ENCODE measurements around the gene THBS4.

The THBS4 gene

DNA sequence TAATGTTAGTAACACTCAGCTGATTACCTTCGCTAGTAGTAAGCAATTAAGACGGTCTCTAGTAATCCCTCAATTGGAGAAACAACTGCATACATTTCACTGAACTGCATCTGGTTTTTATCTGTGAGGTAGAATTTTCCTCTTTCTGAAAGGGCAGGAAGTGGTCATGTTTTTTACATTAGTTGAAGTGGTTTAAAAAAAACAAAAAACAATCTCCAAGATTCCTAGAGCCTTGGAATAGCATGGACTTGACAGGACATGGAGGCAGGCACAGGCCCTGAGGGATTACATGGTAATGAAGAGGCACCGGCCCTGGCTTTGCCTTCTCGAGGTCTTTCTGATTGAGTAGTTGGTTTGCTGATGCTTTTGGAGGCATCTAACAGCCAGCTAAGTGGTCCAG, 25.8 kb downstream of the THBS4 start:
- Histone ChIP-seq H4K8ac (ENCODE audit: low read depth, low read length) (no peak overlapping the region), H3K27ac (ENCODE audit: low read depth, low read length) (no peak overlapping the region), H3K36me3 (ENCODE audit: control insufficient read depth in 1 of 2, insufficient read depth in 2 of 2, low read length in 2 of 2) (no peaks in the 10 kb centered on the region), H3K9me3 (ENCODE audit: insufficient read depth, low read depth, low read length) (no peaks in the 10 kb centered on the region), H3K9ac (ENCODE audit: low read length) (no peak overlapping the region), H3K4me2 (ENCODE audit: low read length) (no peak overlapping the region), H3K14ac (ENCODE audit: low read length) (no peak overlapping the region), H3K27me3 (ENCODE audit: insufficient read depth, low read length) (no peaks in the 10 kb centered on the region), H3K79me1 (ENCODE audit: low read length) (no peaks in the 10 kb centered on the region), H3K4me1 (ENCODE audit: control insufficient read depth in 1 of 2, insufficient read depth in 2 of 2, low read length in 2 of 2) (peaks cover 0 to 4% of the 10 kb centered on the region in 2 experiments), H2BK5ac (ENCODE audit: low read depth, low read length, poor library complexity) (no peak overlapping the region), H3K23ac (ENCODE audit: low read length) (no peak overlapping the region), H2BK120ac (ENCODE audit: insufficient read depth, low read length, poor library complexity) (no peak overlapping the region), H4K91ac (ENCODE audit: low read depth, low read length) (no peak overlapping the region), H4K12ac (ENCODE audit: low read depth, low read length) (no peak overlapping the region), H3K79me2 (ENCODE audit: control insufficient read depth, insufficient read depth, low read length, poor library complexity) (no peaks in the 10 kb centered on the region), H3K4ac (ENCODE audit: low read depth, low read length) (no peak overlapping the region), H2AK5ac (ENCODE audit: low read length) (no peak overlapping the region), H2BK12ac (ENCODE audit: low read length) (no peak overlapping the region), H3K18ac (ENCODE audit: low read length) (no peak overlapping the region), H3K4me3 (ENCODE audit: low read depth, low read length) (no peak overlapping the region), H2AFZ (ENCODE audit: insufficient read depth, low read length, poor library complexity) (no peak overlapping the region)
- no CpG with 5 or more reads among the region's 4 CpGs for WGBS (ENCODE audit: extremely low coverage, insufficient coverage, insufficient read length)
- no peak for DNase-seq

DNA sequence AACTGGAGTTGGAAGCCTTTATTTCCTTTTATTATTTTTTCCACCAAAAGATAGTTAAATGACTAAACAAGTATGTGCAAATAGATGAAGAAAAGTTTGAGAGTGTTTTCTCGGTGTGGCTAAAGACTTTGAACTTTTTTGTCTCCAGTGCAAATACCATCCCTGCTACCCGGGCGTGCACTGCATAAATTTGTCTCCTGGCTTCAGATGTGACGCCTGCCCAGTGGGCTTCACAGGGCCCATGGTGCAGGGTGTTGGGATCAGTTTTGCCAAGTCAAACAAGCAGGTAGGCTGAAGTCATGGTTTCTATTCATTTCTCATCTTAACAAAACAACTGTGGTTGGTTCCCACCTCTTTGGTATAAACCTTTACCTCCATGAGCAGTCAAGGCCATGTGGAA, 26.4 kb downstream of the THBS4 start:
- Histone ChIP-seq H3K9ac (ENCODE audit: low read length) (no peak overlapping the region), H2BK5ac (ENCODE audit: low read depth, low read length, poor library complexity) (no peak overlapping the region), H3K36me3 (ENCODE audit: control insufficient read depth in 1 of 2, insufficient read depth in 2 of 2, low read length in 2 of 2) (no peaks in the 10 kb centered on the region), H3K14ac (ENCODE audit: low read length) (no peak overlapping the region), H3K27ac (ENCODE audit: low read depth, low read length) (no peak overlapping the region), H3K4me1 (ENCODE audit: control insufficient read depth in 1 of 2, insufficient read depth in 2 of 2, low read length in 2 of 2) (peaks cover 0 to 4% of the 10 kb centered on the region in 2 experiments), H3K79me2 (ENCODE audit: control insufficient read depth, insufficient read depth, low read length, poor library complexity) (no peaks in the 10 kb centered on the region), H3K4me3 (ENCODE audit: low read depth, low read length) (no peak overlapping the region), H2BK120ac (ENCODE audit: insufficient read depth, low read length, poor library complexity) (no peak overlapping the region), H4K91ac (ENCODE audit: low read depth, low read length) (no peak overlapping the region), H3K4ac (ENCODE audit: low read depth, low read length) (no peak overlapping the region), H3K79me1 (ENCODE audit: low read length) (no peaks in the 10 kb centered on the region), H3K18ac (ENCODE audit: low read length) (no peak overlapping the region), H3K27me3 (ENCODE audit: insufficient read depth, low read length) (no peaks in the 10 kb centered on the region), H3K23ac (ENCODE audit: low read length) (no peak overlapping the region), H4K8ac (ENCODE audit: low read depth, low read length) (no peak overlapping the region), H2AFZ (ENCODE audit: insufficient read depth, low read length, poor library complexity) (no peak overlapping the region), H3K9me3 (ENCODE audit: insufficient read depth, low read depth, low read length) (no peaks in the 10 kb centered on the region), H4K12ac (ENCODE audit: low read depth, low read length) (no peak overlapping the region), H3K4me2 (ENCODE audit: low read length) (no peak overlapping the region), H2BK12ac (ENCODE audit: low read length) (no peak overlapping the region), H2AK5ac (ENCODE audit: low read length) (no peak overlapping the region)
- WGBS (ENCODE audit: extremely low coverage, insufficient coverage, insufficient read length) = no CpG with 5 or more reads among the region's 4 CpGs
- no peak for DNase-seq

GRCh38 chr5:80064124-80064523, 29.0 kb downstream of the THBS4 start:
- Histone ChIP-seq H3K14ac (ENCODE audit: low read length) (no peak overlapping the region), H3K36me3 (ENCODE audit: control insufficient read depth in 1 of 2, insufficient read depth in 2 of 2, low read length in 2 of 2) (no peaks in the 10 kb centered on the region), H2AFZ (ENCODE audit: insufficient read depth, low read length, poor library complexity) (no peak overlapping the region), H2BK120ac (ENCODE audit: insufficient read depth, low read length, poor library complexity) (no peak overlapping the region), H2AK5ac (ENCODE audit: low read length) (no peak overlapping the region), H4K91ac (ENCODE audit: low read depth, low read length) (no peak overlapping the region), H3K23ac (ENCODE audit: low read length) (no peak overlapping the region), H2BK5ac (ENCODE audit: low read depth, low read length, poor library complexity) (no peak overlapping the region), H3K79me2 (ENCODE audit: control insufficient read depth, insufficient read depth, low read length, poor library complexity) (no peaks in the 10 kb centered on the region), H3K27ac (ENCODE audit: low read depth, low read length) (no peak overlapping the region), H3K79me1 (ENCODE audit: low read length) (no peaks in the 10 kb centered on the region), H3K9me3 (ENCODE audit: insufficient read depth, low read depth, low read length) (no peaks in the 10 kb centered on the region), H3K4me3 (ENCODE audit: low read depth, low read length) (no peak overlapping the region), H3K18ac (ENCODE audit: low read length) (no peak overlapping the region), H4K8ac (ENCODE audit: low read depth, low read length) (no peak overlapping the region), H3K4ac (ENCODE audit: low read depth, low read length) (no peak overlapping the region), H3K4me1 (ENCODE audit: control insufficient read depth in 1 of 2, insufficient read depth in 2 of 2, low read length in 2 of 2) (peaks cover 0 to 4% of the 10 kb centered on the region in 2 experiments), H4K12ac (ENCODE audit: low read depth, low read length) (no peak overlapping the region), H3K9ac (ENCODE audit: low read length) (no peak overlapping the region), H2BK12ac (ENCODE audit: low read length) (no peak overlapping the region), H3K27me3 (ENCODE audit: insufficient read depth, low read length) (no peaks in the 10 kb centered on the region), H3K4me2 (ENCODE audit: low read length) (no peak overlapping the region)
- DNase-seq = no peak

DNA sequence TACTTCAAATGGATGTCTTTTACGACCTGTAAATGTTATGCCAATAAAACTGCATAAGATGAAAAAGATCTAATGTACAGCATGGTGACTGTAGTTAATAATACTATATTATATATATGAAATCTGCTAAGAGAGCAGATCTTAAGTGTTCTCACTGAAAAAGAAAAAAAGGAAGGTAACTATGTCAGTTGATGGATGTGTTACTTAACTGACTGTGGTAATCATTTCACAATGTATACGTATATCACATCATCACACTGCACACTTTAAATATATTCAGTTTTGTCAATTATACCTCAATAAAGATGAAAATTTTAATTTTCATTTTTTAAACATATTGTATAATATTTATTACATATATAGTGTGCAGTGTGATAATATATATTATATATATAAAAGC, 31.9 kb downstream of the THBS4 start:
- Histone ChIP-seq H3K14ac (ENCODE audit: low read length) (no peak overlapping the region), H3K79me2 (ENCODE audit: control insufficient read depth, insufficient read depth, low read length, poor library complexity) (no peaks in the 10 kb centered on the region), H2AFZ (ENCODE audit: insufficient read depth, low read length, poor library complexity) (no peak overlapping the region), H3K27ac (ENCODE audit: low read depth, low read length) (no peak overlapping the region), H3K9me3 (ENCODE audit: insufficient read depth, low read depth, low read length) (no peaks in the 10 kb centered on the region), H2BK5ac (ENCODE audit: low read depth, low read length, poor library complexity) (no peak overlapping the region), H3K4ac (ENCODE audit: low read depth, low read length) (no peak overlapping the region), H2BK120ac (ENCODE audit: insufficient read depth, low read length, poor library complexity) (no peak overlapping the region), H3K4me3 (ENCODE audit: low read depth, low read length) (no peak overlapping the region), H3K18ac (ENCODE audit: low read length) (no peak overlapping the region), H3K4me1 (ENCODE audit: control insufficient read depth in 1 of 2, insufficient read depth in 2 of 2, low read length in 2 of 2) (no peaks in the 10 kb centered on the region), H4K8ac (ENCODE audit: low read depth, low read length) (no peak overlapping the region), H2AK5ac (ENCODE audit: low read length) (no peak overlapping the region), H4K12ac (ENCODE audit: low read depth, low read length) (no peak overlapping the region), H3K9ac (ENCODE audit: low read length) (no peak overlapping the region), H3K79me1 (ENCODE audit: low read length) (no peaks in the 10 kb centered on the region), H3K36me3 (ENCODE audit: control insufficient read depth in 1 of 2, insufficient read depth in 2 of 2, low read length in 2 of 2) (no peaks in the 10 kb centered on the region), H2BK12ac (ENCODE audit: low read length) (no peak overlapping the region), H3K4me2 (ENCODE audit: low read length) (no peak overlapping the region), H3K23ac (ENCODE audit: low read length) (no peak overlapping the region), H3K27me3 (ENCODE audit: insufficient read depth, low read length) (no peaks in the 10 kb centered on the region), H4K91ac (ENCODE audit: low read depth, low read length) (no peak overlapping the region)
- WGBS (ENCODE audit: extremely low coverage, insufficient coverage, insufficient read length) = no CpG with 5 or more reads among the region's 2 CpGs
- no peak for DNase-seq

All from trophoblast cell (in vitro differentiated cells and primary cell).